Smooth muscle cell of the umbilical artery (primary cell): Measurements from ENCODE around the gene IFTAP. TPM values are rescaled to one million over a fixed set of nuclear protein-coding genes. Genes with fewer than 3 reads are reported as not detected.

Experiments used
- total RNA-seq: library from RNA; depleted of rRNA; stranded (reverse); fragments of >200 nt; gene quantifications from 2 replicates; pipeline ENCODE4 v1.2.3, GENCODE V29; 2014

Gene IFTAP
- total RNA-seq, result 24.3 and 40.4 TPM in 2 replicates

GRCh38 chr11:36594316-36594989 lies at the start of gene IFTAP:
IFTAP (plus strand) TSS chr11:36594502; CDS start chr11:36610104, 15,602 bp downstream.

GRCh38 chr11:36567694-36568093 lies 26.6 kb upstream of the IFTAP start, which contains the start of gene RAG1:
RAG1 (plus strand) TSS chr11:36568007; CDS start chr11:36573305, 5,298 bp downstream.

GRCh38 chr11:36598051-36598450 lies 3.7 kb downstream of the IFTAP start, which contains the start of gene RAG2:
RAG2 (minus strand) TSS chr11:36598236; CDS start chr11:36594168, 4,068 bp downstream.

Other genes with a start within 250 kb of the IFTAP start
- gene TRAF6, start 84.2 kb upstream of the IFTAP start, total RNA-seq, result 5.6 and 11.7 TPM in 2 replicates
- gene RAG1, start 26.5 kb upstream of the IFTAP start, total RNA-seq, result 0.30 and 0.74 TPM in 2 replicates
- not detected in 2 replicates for gene RAG2, start 3.7 kb downstream of the IFTAP start, total RNA-seq